ENCODE results near the gene ELOVL1. TPM values are rescaled to one million over a fixed set of nuclear protein-coding genes. Genes with fewer than 3 reads are reported as not detected.
A peak's percentile ranks its signal among the peaks of the same experiment; 100 is the strongest.

Gene ELOVL1
- total RNA-seq, 2 donors from 2014 or later: 17.5 to 21.8 TPM

- Histone ChIP-seq H3K9me3 (no peaks in the 10 kb centered on the region), H3K27me3 (no peaks in the 10 kb centered on the region), H3K4me1 (peaks cover 28% of the 10 kb centered on the region), H3K36me3 (replicated peaks in 1 of 2; ENCODE audit: insufficient read depth in 1 of 2, low read depth in 2 of 2) (peaks cover 0 to 18% of the 10 kb centered on the region in 2 donors), H3K27ac (peak overlapping the region in 1 of 4 donors; percentile 88), H3K4me3 (no peak overlapping the region)
- no peak for TF ChIP-seq POLR2A (IDR thresholded peaks at IDR 0.05)
- TF ChIP-seq, protein P1, sequence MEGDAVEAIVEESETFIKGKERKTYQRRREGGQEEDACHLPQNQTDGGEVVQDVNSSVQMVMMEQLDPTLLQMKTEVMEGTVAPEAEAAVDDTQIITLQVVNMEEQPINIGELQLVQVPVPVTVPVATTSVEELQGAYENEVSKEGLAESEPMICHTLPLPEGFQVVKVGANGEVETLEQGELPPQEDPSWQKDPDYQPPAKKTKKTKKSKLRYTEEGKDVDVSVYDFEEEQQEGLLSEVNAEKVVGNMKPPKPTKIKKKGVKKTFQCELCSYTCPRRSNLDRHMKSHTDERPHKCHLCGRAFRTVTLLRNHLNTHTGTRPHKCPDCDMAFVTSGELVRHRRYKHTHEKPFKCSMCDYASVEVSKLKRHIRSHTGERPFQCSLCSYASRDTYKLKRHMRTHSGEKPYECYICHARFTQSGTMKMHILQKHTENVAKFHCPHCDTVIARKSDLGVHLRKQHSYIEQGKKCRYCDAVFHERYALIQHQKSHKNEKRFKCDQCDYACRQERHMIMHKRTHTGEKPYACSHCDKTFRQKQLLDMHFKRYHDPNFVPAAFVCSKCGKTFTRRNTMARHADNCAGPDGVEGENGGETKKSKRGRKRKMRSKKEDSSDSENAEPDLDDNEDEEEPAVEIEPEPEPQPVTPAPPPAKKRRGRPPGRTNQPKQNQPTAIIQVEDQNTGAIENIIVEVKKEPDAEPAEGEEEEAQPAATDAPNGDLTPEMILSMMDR (IDR thresholded peaks at IDR 0.05): no peak
- no peak for DNase-seq
- no peak for ATAC-seq
- intact Hi-C loops (cut with DNase I): loop anchor here (10.0 kb wide), 1 partner anchor 131 kb away; no protein-coding TSS in a partner anchor
- WGBS, 2 donors: 87 to 90% methylated on average over 2 of the region's 2 CpGs
Measured at GRCh38 chr1:43365678-43366077, 2.1 kb downstream of the ELOVL1 start.

GRCh38 chr1:43363935-43364525 is 3.8 kb downstream of the ELOVL1 start:
- no peaks in the 10 kb centered on the region for H3K27me3 ChIP-seq
- intact Hi-C loops (cut with DNase I): loop anchor here (10.0 kb wide), 1 partner anchor 129 kb away; no protein-coding TSS in a partner anchor
- H3K27ac ChIP-seq: no peak overlapping the region
- H3K9me3 ChIP-seq: no peaks in the 10 kb centered on the region
- no peak for ATAC-seq
- TF ChIP-seq POLR2A (IDR thresholded peaks at IDR 0.05): no peak
- TF ChIP-seq, protein P1 (IDR thresholded peaks at IDR 0.05): no peak
- H3K4me3 ChIP-seq: no peak overlapping the region
- peaks cover 0 to 18% of the 10 kb centered on the region in 2 donors for H3K36me3 ChIP-seq (replicated peaks in 1 of 2; ENCODE audit: insufficient read depth in 1 of 2, low read depth in 2 of 2)
- DNase-seq: no peak
- peaks cover 30% of the 10 kb centered on the region for H3K4me1 ChIP-seq
- WGBS, 2 donors: 74 to 78% methylated on average over 5 of the region's 5 CpGs

GRCh38 chr1:43363283-43363934 is 4.4 kb downstream of the ELOVL1 start:
- H3K4me1 ChIP-seq: peaks cover 26% of the 10 kb centered on the region
- DNase-seq: no peak
- H3K27ac ChIP-seq: no peak overlapping the region
- no peaks in the 10 kb centered on the region for H3K27me3 ChIP-seq
- H3K4me3 ChIP-seq: no peak overlapping the region
- H3K9me3 ChIP-seq: no peaks in the 10 kb centered on the region
- ATAC-seq: no peak
- peaks cover 0 to 18% of the 10 kb centered on the region in 2 donors for H3K36me3 ChIP-seq (replicated peaks in 1 of 2; ENCODE audit: insufficient read depth in 1 of 2, low read depth in 2 of 2)
- WGBS, 2 donors: 81 to 86% methylated on average over 9 of the region's 9 CpGs
- TF ChIP-seq, protein P1 (IDR thresholded peaks at IDR 0.05): no peak
- no peak for TF ChIP-seq POLR2A (IDR thresholded peaks at IDR 0.05)
- intact Hi-C loops (cut with DNase I): loop anchor here (10.0 kb wide), 1 partner anchor 129 kb away; no protein-coding TSS in a partner anchor

DNA sequence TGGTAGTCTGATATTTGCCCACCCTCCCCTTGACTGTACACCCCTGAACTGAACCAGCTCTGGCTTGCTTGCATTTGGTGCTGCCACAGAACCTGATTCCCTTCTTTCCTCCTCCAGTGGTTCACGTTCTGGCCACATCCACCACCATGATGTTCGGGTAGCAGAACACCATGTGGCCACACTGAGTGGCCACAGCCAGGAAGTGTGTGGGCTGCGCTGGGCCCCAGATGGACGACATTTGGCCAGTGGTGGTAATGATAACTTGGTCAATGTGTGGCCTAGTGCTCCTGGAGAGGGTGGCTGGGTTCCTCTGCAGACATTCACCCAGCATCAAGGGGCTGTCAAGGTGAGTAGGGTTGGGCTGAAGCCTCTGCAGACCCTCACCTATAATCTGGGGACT is 7.2 kb downstream of the ELOVL1 start:
- intact Hi-C loops (cut with DNase I): loop anchor here (10.0 kb wide), 1 partner anchor 126 kb away; no protein-coding TSS in a partner anchor

More for the DNA sequence above, 7.2 kb downstream of the ELOVL1 start:
- H3K4me1 ChIP-seq: peaks cover 14% of the 10 kb centered on the region
- no peaks in the 10 kb centered on the region for H3K27me3 ChIP-seq
- peaks cover 0 to 18% of the 10 kb centered on the region in 2 donors for H3K36me3 ChIP-seq (replicated peaks in 1 of 2; ENCODE audit: insufficient read depth in 1 of 2, low read depth in 2 of 2)
- TF ChIP-seq POLR2A (IDR thresholded peaks at IDR 0.05): no peak
- TF ChIP-seq, protein P1 (IDR thresholded peaks at IDR 0.05): no peak
- 63 to 75% methylated on average over 4 of the region's 4 CpGs for WGBS, 2 donors
- ATAC-seq (no peak), DNase-seq (no peak)
- H3K9me3 ChIP-seq: no peaks in the 10 kb centered on the region
- H3K4me3 ChIP-seq: no peak overlapping the region
- no peak overlapping the region for H3K27ac ChIP-seq
